ENCODE results near the gene GCH1.
"Not testable (repeated sequence)": the region's sequence is repeated elsewhere in the genome, so short reads cannot be mapped to it uniquely, and the experiment has no call there.

GCH1 gene

DNA sequence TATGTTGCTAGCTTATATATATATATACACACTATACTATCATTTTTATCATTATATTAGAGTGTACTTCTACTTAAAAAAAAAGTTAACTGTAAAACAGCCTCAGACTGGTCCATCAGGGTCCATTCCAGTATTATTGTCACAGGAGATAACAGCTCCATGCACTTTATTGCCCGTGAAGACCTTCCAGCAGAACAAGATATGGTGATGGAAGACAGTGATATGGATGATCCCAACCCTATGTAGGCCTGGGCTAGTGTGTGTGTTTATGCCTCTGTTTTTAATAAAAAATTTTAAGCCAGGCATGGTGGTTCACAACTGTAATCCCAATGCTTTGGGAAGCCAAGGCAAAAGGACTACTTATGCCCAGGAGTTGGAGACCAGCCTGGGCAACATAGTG lies 86.2 kb downstream of the GCH1 start:
- no peak for DNase-seq

GRCh38 chr14:54815515-54815914 lies 87.1 kb downstream of the GCH1 start:
- DNase-seq: no peak

DNA sequence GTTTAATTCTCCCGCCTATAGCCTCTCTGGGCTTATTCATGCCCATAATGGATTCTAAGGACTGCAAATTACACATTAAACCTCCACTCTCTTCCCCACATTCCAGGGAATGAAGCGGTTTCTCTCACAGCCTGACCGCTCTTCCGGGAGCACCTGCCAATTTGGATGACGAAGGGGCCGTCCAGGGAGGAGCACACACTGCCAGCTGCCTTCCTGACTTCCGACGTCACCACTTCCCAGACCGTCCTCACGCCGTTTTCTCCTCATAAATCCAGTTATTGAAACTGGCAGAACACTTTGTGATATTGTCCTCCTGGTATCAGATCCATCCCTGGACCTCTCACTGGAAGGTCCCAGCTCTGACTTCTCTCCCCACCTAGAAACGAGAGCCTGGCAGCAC lies 87.6 kb downstream of the GCH1 start:
- DNase-seq: no peak

- peak; percentile 38 for DNase-seq
These were observed 88.5 kb downstream of the GCH1 start for GRCh38 chr14:54814076-54814475.

- DNase-seq: no peak
These were observed 89.5 kb downstream of the GCH1 start for GRCh38 chr14:54813081-54813480.

DNA sequence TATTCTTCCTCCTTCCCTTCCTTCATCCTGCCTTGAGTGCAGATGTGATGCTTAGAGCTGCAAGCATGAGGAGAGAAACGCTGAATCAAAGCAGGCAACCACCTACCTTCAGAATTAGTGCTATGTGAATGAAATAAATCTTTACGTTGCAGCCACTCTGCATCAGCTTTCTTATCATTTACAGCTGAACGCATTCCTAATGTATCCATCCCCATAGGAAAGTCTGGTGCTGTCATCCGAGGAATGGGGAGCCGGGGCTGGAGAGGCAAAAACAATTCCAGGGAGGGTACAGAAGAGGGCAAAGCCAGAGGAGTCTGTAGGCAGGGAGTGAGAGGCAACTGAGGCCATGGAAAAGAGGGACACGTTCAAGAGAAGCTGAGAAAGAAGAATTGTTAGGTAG lies 90.0 kb downstream of the GCH1 start:
- no peak for DNase-seq

- DNase-seq: no peak
These were observed 92.9 kb downstream of the GCH1 start for GRCh38 chr14:54809767-54810166.

- DNase-seq: no peak
These were observed 94.1 kb downstream of the GCH1 start for GRCh38 chr14:54808326-54809161.

DNA sequence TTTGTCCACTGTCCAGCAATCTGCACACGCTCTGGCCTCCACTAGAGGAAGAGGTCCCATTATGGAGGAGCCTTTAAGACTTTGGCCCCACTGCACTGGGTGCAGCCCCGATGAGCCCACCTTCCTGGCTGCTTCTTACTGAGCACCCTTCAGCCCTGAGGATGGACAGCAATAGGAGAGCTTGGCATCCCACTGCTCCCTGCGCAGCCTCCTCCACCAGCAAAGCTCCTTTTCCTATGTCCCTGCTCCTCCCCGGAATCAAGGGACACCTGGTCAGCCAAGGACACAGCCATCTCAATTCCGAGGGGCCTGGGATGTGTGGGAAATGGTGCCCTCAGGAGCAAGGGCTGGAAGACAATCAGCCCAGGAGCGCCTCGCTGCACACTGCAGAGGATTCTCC lies 94.7 kb downstream of the GCH1 start:
- no peak for DNase-seq

GRCh38 chr14:54807428-54807827 lies 95.2 kb downstream of the GCH1 start:
- no peak for DNase-seq

- DNase-seq: no peak
These were observed 96.0 kb downstream of the GCH1 start for GRCh38 chr14:54806616-54807015.

- peak; percentile 88 for DNase-seq
These were observed 96.9 kb downstream of the GCH1 start for GRCh38 chr14:54805445-54806322.

GRCh38 chr14:54805070-54805444 lies 97.6 kb downstream of the GCH1 start:
- no peak for DNase-seq

GRCh38 chr14:54804538-54805041 lies 98.0 kb downstream of the GCH1 start:
- DNase-seq: no peak

- DNase-seq: no peak
These were observed 98.6 kb downstream of the GCH1 start for GRCh38 chr14:54803926-54804537.

GRCh38 chr14:54803396-54803795 lies 99.2 kb downstream of the GCH1 start:
- DNase-seq: no peak

DNA sequence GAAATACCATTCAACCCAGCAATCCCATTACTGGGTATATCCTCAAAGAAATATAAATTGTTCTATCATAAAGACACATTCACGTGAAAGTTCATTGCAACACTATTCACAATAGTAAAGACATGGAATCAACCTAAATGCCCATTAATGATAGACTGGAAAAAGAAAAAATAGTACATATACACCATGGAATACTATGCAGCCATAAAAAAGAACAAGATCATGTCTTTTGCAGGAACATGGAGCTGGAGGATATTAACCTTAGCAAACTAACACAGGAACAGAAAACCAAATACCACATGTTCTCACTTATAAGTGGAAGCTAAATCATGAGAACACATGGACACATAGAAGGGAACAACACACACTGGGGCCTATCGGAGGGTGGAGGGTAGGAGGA lies 101.1 kb downstream of the GCH1 start:
- not testable (repeated sequence) for DNase-seq

GRCh38 chr14:54798465-54799124 lies 104.0 kb downstream of the GCH1 start:
- no peak for DNase-seq

GRCh38 chr14:54797986-54798385 lies 104.6 kb downstream of the GCH1 start:
- no peak for DNase-seq

DNA sequence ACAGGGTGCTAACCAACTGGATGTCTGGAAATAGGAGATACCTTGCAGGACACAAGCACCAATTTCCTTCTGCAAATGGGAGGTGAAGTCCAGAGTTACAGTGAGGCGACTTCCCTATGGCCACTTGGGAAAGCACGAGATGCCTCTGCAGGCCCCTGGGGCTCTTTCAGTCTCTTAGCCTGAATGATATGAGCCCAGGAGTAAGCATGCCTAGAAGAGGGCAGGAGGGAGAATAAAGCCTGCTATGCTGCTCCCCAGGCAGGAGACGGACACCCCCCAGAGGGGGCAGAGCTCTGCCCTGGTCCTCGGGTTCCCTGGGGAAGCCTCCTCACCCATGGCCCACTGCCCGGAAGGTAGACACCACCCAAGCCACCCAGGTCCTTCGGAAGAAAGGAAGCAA lies 105.1 kb downstream of the GCH1 start:
- no peak for DNase-seq

- no peak for DNase-seq
These were observed 105.7 kb downstream of the GCH1 start for GRCh38 chr14:54796961-54797360.

DNA sequence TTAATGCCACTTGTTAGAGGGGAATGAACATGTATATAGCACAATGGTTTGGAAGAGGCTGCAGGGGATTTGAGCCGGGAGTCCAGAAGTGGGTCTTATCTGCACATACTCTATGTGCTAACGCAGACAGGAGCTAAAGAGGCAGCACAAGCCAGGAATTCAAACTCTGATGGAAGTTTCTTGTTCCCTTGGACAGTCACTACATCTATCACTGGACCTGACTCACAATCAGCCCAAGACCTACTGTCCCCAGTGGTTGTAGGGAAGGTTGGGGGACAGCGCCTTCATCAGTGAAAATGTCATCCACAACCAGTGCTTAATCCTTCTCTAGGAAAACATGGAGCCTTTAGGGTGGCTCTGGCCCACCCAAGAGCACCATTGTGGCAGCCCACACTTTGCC lies 107.8 kb downstream of the GCH1 start:
- DNase-seq: no peak

GRCh38 chr14:54794159-54794558 lies 108.5 kb downstream of the GCH1 start:
- DNase-seq: no peak

All from hematopoietic multipotent progenitor cell treated with erythropoietin and hydrocortisone succinate and interleukin-3 and kit ligand, for 4 days (in vitro differentiated cells).